ENCODE data around the gene ALDH1A1. TPM values are rescaled to one million over a fixed set of nuclear protein-coding genes. Genes with fewer than 3 reads are reported as not detected.

ALDH1A1 gene
- total RNA-seq, 1 donor from 2014 or later: 1.6 TPM

- no peak for TF ChIP-seq CTCF (conservative IDR thresholded peaks at IDR 0.05; ENCODE audit: low read depth, low read length)
- H3K4me3 ChIP-seq (ENCODE audit: low read depth, low read length): no peak overlapping the region
- DNase-seq (ENCODE audit: low read depth): no peak
These were observed 31.5 kb upstream of the ALDH1A1 start for GRCh38 chr9:72984226-72984947.

GRCh38 chr9:72983512-72984225 lies 30.8 kb upstream of the ALDH1A1 start:
- DNase-seq (ENCODE audit: low read depth): peak; percentile 44
- no peak overlapping the region for H3K4me3 ChIP-seq (ENCODE audit: low read depth, low read length)
- TF ChIP-seq CTCF (conservative IDR thresholded peaks at IDR 0.05; ENCODE audit: low read depth, low read length): no peak

GRCh38 chr9:72983056-72983455 lies 30.2 kb upstream of the ALDH1A1 start:
- no peak for DNase-seq (ENCODE audit: low read depth)
- no peak for TF ChIP-seq CTCF (conservative IDR thresholded peaks at IDR 0.05; ENCODE audit: low read depth, low read length)
- H3K4me3 ChIP-seq (ENCODE audit: low read depth, low read length): no peak overlapping the region

GRCh38 chr9:72982146-72982799 lies 29.4 kb upstream of the ALDH1A1 start:
- no peak for DNase-seq (ENCODE audit: low read depth)
- no peak overlapping the region for H3K4me3 ChIP-seq (ENCODE audit: low read depth, low read length)
- no peak for TF ChIP-seq CTCF (conservative IDR thresholded peaks at IDR 0.05; ENCODE audit: low read depth, low read length)

GRCh38 chr9:72981433-72981832 lies 28.6 kb upstream of the ALDH1A1 start:
- TF ChIP-seq CTCF (conservative IDR thresholded peaks at IDR 0.05; ENCODE audit: low read depth, low read length): no peak
- no peak overlapping the region for H3K4me3 ChIP-seq (ENCODE audit: low read depth, low read length)
- DNase-seq (ENCODE audit: low read depth): no peak

GRCh38 chr9:72980600-72981265 lies 27.9 kb upstream of the ALDH1A1 start:
- DNase-seq (ENCODE audit: low read depth): no peak
- no peak for TF ChIP-seq CTCF (conservative IDR thresholded peaks at IDR 0.05; ENCODE audit: low read depth, low read length)
- no peak overlapping the region for H3K4me3 ChIP-seq (ENCODE audit: low read depth, low read length)
